ENCODE data around the gene DNAJC6.
"Not testable (repeated sequence)": the region's sequence is repeated elsewhere in the genome, so short reads cannot be mapped to it uniquely, and the experiment has no call there.

Gene DNAJC6

GRCh38 chr1:65309304-65310077, at the start of gene DNAJC6:
TSS of gene DNAJC6 (plus strand) at chr1:65309543. CDS start at chr1:65309746, 203 bp downstream.
- DNase-seq = peak in 47 of 51 donors; percentile 18 to 92 (median 56)

- no peak for DNase-seq
Measured at GRCh38 chr1:65259816-65260215, 49.5 kb upstream of the DNAJC6 start.

- DNase-seq = peak in 21 of 51 donors; percentile 5 to 68 (median 21)
Measured at GRCh38 chr1:65260851-65261473, 48.4 kb upstream of the DNAJC6 start.

GRCh38 chr1:65263286-65263685, 46.1 kb upstream of the DNAJC6 start:
- DNase-seq = no peak

GRCh38 chr1:65264197-65264929, 45.0 kb upstream of the DNAJC6 start:
- DNase-seq = peak in 33 of 51 donors; percentile 11 to 80 (median 31)

GRCh38 chr1:65265296-65265650, 44.1 kb upstream of the DNAJC6 start:
- no peak for DNase-seq

- DNase-seq = peak in 36 of 51 donors; percentile 12 to 82 (median 42)
Measured at GRCh38 chr1:65265651-65266351, 43.5 kb upstream of the DNAJC6 start.

- DNase-seq = no peak
Measured at GRCh38 chr1:65266476-65266875, 42.9 kb upstream of the DNAJC6 start.

- DNase-seq = no peak
Measured at GRCh38 chr1:65267271-65267670, 42.1 kb upstream of the DNAJC6 start.

- no peak for DNase-seq
Measured at GRCh38 chr1:65267683-65268082, 41.7 kb upstream of the DNAJC6 start.

- DNase-seq = no peak
Measured at GRCh38 chr1:65269612-65270011, 39.7 kb upstream of the DNAJC6 start.

GRCh38 chr1:65276197-65276939, 33.0 kb upstream of the DNAJC6 start:
- DNase-seq = no peak

- DNase-seq = no peak
Measured at GRCh38 chr1:65277605-65278347, 31.6 kb upstream of the DNAJC6 start.

- DNase-seq = no peak
Measured at GRCh38 chr1:65278376-65279069, 30.8 kb upstream of the DNAJC6 start.

- DNase-seq = no peak
Measured at GRCh38 chr1:65279070-65279779, 30.1 kb upstream of the DNAJC6 start.

GRCh38 chr1:65281846-65282245, 27.5 kb upstream of the DNAJC6 start:
- no peak for DNase-seq

GRCh38 chr1:65284229-65284628, 25.1 kb upstream of the DNAJC6 start:
- DNase-seq = no peak

GRCh38 chr1:65289449-65289848, 19.9 kb upstream of the DNAJC6 start:
- no peak for DNase-seq

GRCh38 chr1:65291818-65292217, 17.5 kb upstream of the DNAJC6 start:
- not testable (repeated sequence) for DNase-seq
